ENCODE measurements around the gene PBX3. TPM values are rescaled to one million over a fixed set of nuclear protein-coding genes. Genes with fewer than 3 reads are reported as not detected.

The PBX3 gene
- total and polyA plus RNA-seq, 9 of the 15 experiments (the other 6 are each of a cell fraction or from before 2014, with no cell fraction given): 0.14 to 5.8 (median 0.92) TPM

DNA sequence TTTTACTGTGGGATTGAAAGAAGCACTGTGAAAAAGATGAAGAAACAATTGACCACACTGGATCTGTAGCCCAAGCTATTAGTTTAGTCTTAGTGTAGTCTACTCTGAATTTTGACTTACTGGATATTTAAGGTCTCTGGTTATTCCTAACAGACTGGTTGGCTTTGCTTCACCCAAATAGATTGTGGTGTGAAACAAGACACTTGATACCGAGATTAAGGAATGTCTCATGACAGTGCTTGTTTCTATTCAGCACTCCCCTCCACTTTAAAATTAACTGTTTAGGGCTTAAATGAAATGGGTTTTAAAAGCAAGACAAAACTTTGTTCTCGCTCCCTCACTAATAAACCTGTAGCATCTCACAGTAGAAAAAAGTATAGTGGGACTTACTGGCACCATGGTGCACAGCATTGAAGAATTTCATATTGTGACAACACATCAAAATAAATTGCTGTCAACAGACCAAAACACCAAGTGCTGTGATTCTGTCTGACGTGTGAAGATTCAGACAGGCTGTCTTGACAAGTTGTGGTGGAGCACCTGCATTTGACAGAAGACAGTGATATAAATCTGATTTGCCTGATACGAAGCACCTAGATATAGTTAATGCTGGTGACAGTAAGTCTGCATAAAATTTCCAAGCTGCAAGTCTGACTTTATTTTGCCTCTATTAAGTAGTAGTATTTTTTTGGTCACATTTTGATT is 73.1 kb downstream of the PBX3 start:
- no peak for TF ChIP-seq HDAC6 (IDR thresholded peaks at IDR 0.05; ENCODE audit: low read depth, low read length)
- Histone ChIP-seq H3K4me3 (no peak overlapping the region), H3K4me1 (replicated peaks in 1 of 2; ENCODE audit: control insufficient read depth in 2 of 2, insufficient read depth in 2 of 2, low read length in 2 of 2) (no peaks in the 10 kb centered on the region), H3K9ac (ENCODE audit: insufficient read depth in 1 of 2, low read depth in 2 of 2, low read length in 2 of 2) (no peak overlapping the region), H3K4me2 (ENCODE audit: insufficient read depth, low read length) (no peak overlapping the region), H3K27me3 (ENCODE audit: control insufficient read depth in 2 of 2, insufficient read depth in 2 of 2, low read length in 2 of 2) (peaks cover 0 to 3% of the 10 kb centered on the region in 2 experiments; a peak in 2 of 5 replicates), H3K36me3 (ENCODE audit: control insufficient read depth, insufficient read depth, low read length) (no peaks in the 10 kb centered on the region), H3K9me1 (ENCODE audit: control insufficient read depth, insufficient read depth, low read length) (no peaks in the 10 kb centered on the region), H3K27ac (ENCODE audit: extremely low read depth, low read depth, low read length) (no peak overlapping the region), H4K20me1 (replicated peaks; ENCODE audit: control insufficient read depth, insufficient read depth, low read length) (no peaks in the 10 kb centered on the region), H3K79me2 (ENCODE audit: control insufficient read depth, insufficient read depth, low read length) (no peaks in the 10 kb centered on the region), H2AFZ (ENCODE audit: low read depth, low read length) (no peak overlapping the region), H3K9me3 (replicated peaks; ENCODE audit: control insufficient read depth, insufficient read depth, low read depth, low read length) (no peaks in the 10 kb centered on the region)
- intact Hi-C loops (cut with micrococcal nuclease) (loop anchor here (10.0 kb wide), 1 partner anchor 65 kb away; no protein-coding TSS in a partner anchor), in situ Hi-C loops (cut with MboI) (no loop called here)
- BruUV-seq (replicated peaks): no TSS peak
- POLR2A ChIA-PET: interaction anchor here (0.5 to 1.8 kb wide), 3 partner anchors 9 to 354 kb away, joined by 3 to 5 read pairs (median 3); no protein-coding TSS in a partner anchor
- no peak for DNase-seq (ENCODE audit: extremely low read depth in 1 of 4, low spot score in 3 of 4)
- CTCF ChIA-PET (ENCODE audit: low intra/inter-chr PET ratio): no interaction called here
- ATAC-seq: no peak
- WGBS (ENCODE audit: insufficient coverage, low coverage, missing lambda C conversion rate): 0% methylated on average over 4 of the region's 4 CpGs
- FAIRE-seq: no peak

DNA sequence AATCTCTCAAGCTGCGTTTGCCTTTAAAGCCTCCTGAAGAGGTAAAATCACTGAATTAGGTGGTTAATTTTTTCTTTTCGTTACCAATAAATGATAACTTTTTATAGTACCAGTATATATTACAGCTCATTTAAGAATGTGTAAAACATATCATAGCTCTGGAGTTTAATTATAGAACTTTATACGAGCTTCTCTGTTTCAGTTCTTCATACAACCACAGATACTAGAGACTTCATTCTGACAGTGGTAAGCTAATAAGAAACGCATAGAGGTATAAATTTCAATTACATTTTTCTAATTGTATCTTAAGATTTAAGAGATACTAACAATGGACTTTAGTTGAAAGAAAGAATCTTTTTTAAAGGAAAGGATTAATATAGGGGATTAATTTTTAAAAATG is 73.9 kb downstream of the PBX3 start:
- FAIRE-seq: no peak
- H3K4me2 ChIP-seq (ENCODE audit: insufficient read depth, low read length): no peak overlapping the region
- H3K27me3 ChIP-seq (ENCODE audit: control insufficient read depth in 2 of 2, insufficient read depth in 2 of 2, low read length in 2 of 2): peaks cover 0 to 3% of the 10 kb centered on the region in 2 experiments; a peak in 2 of 5 replicates
- H3K9me1 ChIP-seq (ENCODE audit: control insufficient read depth, insufficient read depth, low read length): no peaks in the 10 kb centered on the region
- H3K9ac ChIP-seq (ENCODE audit: insufficient read depth in 1 of 2, low read depth in 2 of 2, low read length in 2 of 2): no peak overlapping the region
- H2AFZ ChIP-seq (ENCODE audit: low read depth, low read length): no peak overlapping the region
- in situ Hi-C loops (cut with MboI) (no loop called here), intact Hi-C loops (cut with micrococcal nuclease) (loop anchor here (10.0 kb wide), 1 partner anchor 66 kb away; no protein-coding TSS in a partner anchor)
- no peak for ATAC-seq
- no peaks in the 10 kb centered on the region for H3K36me3 ChIP-seq (ENCODE audit: control insufficient read depth, insufficient read depth, low read length)
- DNase-seq (ENCODE audit: extremely low read depth in 1 of 4, low spot score in 3 of 4): no peak
- POLR2A ChIA-PET: interaction anchor here (0.5 to 0.6 kb wide), 2 partner anchors 354 to 542 kb away, joined by 3 read pairs; no protein-coding TSS in a partner anchor
- no TSS peak for BruUV-seq (replicated peaks)
- no peak overlapping the region for H3K27ac ChIP-seq (ENCODE audit: extremely low read depth, low read depth, low read length)
- 6% methylated on average over 4 of the region's 4 CpGs for WGBS (ENCODE audit: insufficient coverage, low coverage, missing lambda C conversion rate)
- no peaks in the 10 kb centered on the region for H3K79me2 ChIP-seq (ENCODE audit: control insufficient read depth, insufficient read depth, low read length)
- CTCF ChIA-PET (ENCODE audit: low intra/inter-chr PET ratio): no interaction called here
- H3K4me3 ChIP-seq: no peak overlapping the region
- H3K4me1 ChIP-seq (replicated peaks in 1 of 2; ENCODE audit: control insufficient read depth in 2 of 2, insufficient read depth in 2 of 2, low read length in 2 of 2): no peaks in the 10 kb centered on the region
- H3K9me3 ChIP-seq (replicated peaks; ENCODE audit: control insufficient read depth, insufficient read depth, low read depth, low read length): no peaks in the 10 kb centered on the region
- H4K20me1 ChIP-seq (replicated peaks; ENCODE audit: control insufficient read depth, insufficient read depth, low read length): no peaks in the 10 kb centered on the region
- no peak for TF ChIP-seq ZKSCAN3 (CRISPR knock-in tag; IDR thresholded peaks at IDR 0.05)
- TF ChIP-seq ETV1 (tag; conservative IDR thresholded peaks at IDR 0.05; ENCODE audit: low read depth): no peak
- TF ChIP-seq BHLHE40 (IDR thresholded peaks at IDR 0.05; ENCODE audit: low read length): no peak
- no peak for TF ChIP-seq LARP7 (IDR thresholded peaks at IDR 0.05)
- no peak for TF ChIP-seq EWSR1 (IDR thresholded peaks at IDR 0.05; ENCODE audit: borderline replicate concordance, low read depth, partially characterized antibody)
- TF ChIP-seq, protein P1, sequence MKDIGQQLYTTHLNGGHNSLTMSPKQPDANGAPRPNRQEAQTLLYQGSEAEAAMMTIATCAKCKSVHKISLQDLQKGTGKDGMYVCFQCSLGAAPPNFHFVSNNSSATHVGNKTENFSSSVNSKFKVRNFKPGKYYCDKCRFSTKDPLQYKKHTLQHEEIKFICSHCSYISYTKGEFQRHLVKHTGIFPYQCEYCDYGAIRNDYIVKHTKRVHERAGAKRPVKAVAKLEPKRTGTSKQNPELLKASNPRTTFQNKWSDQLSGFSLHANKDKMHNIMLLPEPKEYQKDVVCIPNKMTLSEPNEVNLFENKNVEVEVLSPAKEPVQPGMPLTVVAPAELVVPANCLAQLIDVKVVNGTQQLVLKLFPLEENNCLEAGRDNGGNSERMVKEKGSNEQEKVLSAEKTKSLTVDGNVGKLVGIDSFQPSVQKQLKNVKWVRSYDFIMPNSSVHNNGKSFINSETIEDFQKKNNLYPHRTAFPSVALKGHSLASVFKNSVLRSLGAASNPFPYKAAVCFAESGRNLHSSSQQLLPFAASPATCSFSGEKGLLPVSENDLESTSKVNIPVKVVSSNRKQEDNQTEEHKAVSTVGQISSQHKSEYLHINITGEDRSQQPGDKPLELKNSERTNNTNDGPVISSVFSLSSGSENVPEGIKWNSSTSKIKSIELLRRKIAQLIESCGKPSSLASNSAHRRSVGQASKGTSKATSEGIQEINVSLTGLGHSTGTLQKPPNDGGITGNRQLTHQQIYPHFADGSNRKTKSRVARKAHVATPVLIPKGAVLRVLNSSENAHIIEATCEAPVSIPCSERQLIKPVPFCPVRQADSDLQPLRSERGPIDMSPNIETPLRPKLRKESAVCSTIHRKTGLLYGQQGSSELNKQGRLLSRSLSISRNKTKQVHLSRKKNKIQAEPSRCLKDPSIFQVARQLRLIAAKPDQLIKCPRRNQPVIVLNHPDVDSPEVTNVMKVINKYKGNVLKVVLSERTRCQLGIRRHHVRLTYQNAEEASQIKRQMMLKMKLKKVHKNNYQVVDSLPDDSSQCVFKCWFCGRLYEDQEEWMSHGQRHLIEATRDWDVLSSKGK (CRISPR knock-in tag; IDR thresholded peaks at IDR 0.05): no peak
- no peak for TF ChIP-seq KLF13 (tag; IDR thresholded peaks at IDR 0.05; ENCODE audit: borderline replicate concordance, low read depth)
- no peak for TF ChIP-seq FUS (optimal IDR thresholded peaks at IDR 0.05; ENCODE audit: low read depth, low read length)
- TF ChIP-seq HDGF (IDR thresholded peaks at IDR 0.05): no peak
- TF ChIP-seq SMAD3 (CRISPR knock-in tag; conservative IDR thresholded peaks at IDR 0.05): no peak
- TF ChIP-seq NR2F6 (CRISPR knock-in tag; IDR thresholded peaks at IDR 0.05): no peak
- no peak for TF ChIP-seq ZNF134 (CRISPR knock-in tag; conservative IDR thresholded peaks at IDR 0.05)
- no peak for TF ChIP-seq ZNF175 (CRISPR knock-in tag; IDR thresholded peaks at IDR 0.05; ENCODE audit: low read depth)
